AG04449 (cell line): ENCODE results near the gene KCNQ1OT1.

Source experiments
- CTCF ChIA-PET: fragments of 350-600 bp; formaldehyde crosslinking; extraction: SDS; loops from one replicate; lab custom pipeline; 2021; ENCODE audit warnings: antibody characterized with exemption; lab: Yijun Ruan, JAX
- POLR2A ChIA-PET: fragments of 400-600, 350-600 bp; formaldehyde crosslinking; extraction: SDS; loops from one replicate; lab custom pipeline; 2020; ENCODE audit warnings: antibody characterized with exemption, inconsistent platforms; lab: Yijun Ruan, JAX
- DNase-seq: peaks from one replicate; pipeline ENCODE4 v3.0.0-alpha.2; 2010; ENCODE audit warnings: low read depth, low spot score
- H3K4me3 ChIP-seq: 2 replicates; pipeline ENCODE4 v1.5.1; 2011; ENCODE audit warnings: low read depth, mild to moderate bottlenecking, control low read depth, low read length
- TF ChIP-seq, protein P1 (sequence below): IDR thresholded peaks from one replicate; pipeline ENCODE4 v1.5.1; 2011; ENCODE audit warnings: mild to moderate bottlenecking, moderate library complexity, low read length, control low read depth, inconsistent platforms; ENCODE audit not compliant: insufficient read depth; ENCODE audit errors: missing control alignments

KCNQ1OT1 gene

GRCh38 chr11:2631161-2631560, 68.6 kb downstream of the KCNQ1OT1 start:
- CTCF ChIA-PET = no interaction called here
- no peak overlapping the region for H3K4me3 ChIP-seq
- POLR2A ChIA-PET = no interaction called here
- DNase-seq = no peak
- TF ChIP-seq, protein P1, sequence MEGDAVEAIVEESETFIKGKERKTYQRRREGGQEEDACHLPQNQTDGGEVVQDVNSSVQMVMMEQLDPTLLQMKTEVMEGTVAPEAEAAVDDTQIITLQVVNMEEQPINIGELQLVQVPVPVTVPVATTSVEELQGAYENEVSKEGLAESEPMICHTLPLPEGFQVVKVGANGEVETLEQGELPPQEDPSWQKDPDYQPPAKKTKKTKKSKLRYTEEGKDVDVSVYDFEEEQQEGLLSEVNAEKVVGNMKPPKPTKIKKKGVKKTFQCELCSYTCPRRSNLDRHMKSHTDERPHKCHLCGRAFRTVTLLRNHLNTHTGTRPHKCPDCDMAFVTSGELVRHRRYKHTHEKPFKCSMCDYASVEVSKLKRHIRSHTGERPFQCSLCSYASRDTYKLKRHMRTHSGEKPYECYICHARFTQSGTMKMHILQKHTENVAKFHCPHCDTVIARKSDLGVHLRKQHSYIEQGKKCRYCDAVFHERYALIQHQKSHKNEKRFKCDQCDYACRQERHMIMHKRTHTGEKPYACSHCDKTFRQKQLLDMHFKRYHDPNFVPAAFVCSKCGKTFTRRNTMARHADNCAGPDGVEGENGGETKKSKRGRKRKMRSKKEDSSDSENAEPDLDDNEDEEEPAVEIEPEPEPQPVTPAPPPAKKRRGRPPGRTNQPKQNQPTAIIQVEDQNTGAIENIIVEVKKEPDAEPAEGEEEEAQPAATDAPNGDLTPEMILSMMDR = no peak

DNA sequence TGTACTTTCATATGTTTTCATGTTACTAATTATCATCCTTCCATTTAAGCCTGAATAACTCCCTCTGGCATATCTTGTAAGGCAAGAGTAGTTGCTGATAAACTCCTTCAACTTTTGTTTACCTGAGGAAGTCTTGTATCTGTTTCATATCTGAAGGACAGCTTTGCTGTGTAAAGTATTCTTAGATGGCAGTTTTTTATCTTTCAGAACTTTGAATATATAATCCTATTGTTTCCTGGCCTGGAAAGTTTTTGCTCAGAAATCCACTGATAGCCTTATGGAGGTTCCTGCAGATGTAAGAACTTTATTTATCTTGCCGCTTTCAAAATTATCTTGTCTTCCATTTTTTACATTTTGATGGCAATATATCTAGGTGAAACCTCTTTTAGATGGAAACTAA, 69.1 kb downstream of the KCNQ1OT1 start:
- ChIA-PET POLR2A (no interaction called here), CTCF (no interaction called here)
- DNase-seq = no peak
- H3K4me3 ChIP-seq = no peak overlapping the region
- TF ChIP-seq, protein P1 = no peak

DNA sequence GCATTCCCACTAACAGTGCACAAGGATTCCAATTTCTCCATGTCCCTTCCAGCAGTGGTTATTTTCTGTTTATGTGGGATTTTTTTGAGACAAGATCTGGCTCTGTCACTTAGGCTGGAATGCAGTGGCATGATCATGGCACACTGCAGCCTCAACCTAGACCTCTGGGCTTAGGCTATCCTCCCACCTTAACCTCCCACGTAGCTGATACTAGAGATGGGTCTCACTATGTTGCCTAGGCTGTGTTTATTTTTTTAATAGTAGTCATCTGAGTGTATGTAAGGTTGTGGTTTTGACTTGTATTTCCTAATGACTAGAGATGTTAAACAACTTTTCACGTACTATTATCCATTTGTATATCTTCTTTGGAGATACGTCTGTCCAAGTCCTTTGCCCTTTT, 74.6 kb downstream of the KCNQ1OT1 start:
- ChIA-PET POLR2A (no interaction called here), CTCF (no interaction called here)
- DNase-seq = no peak

DNA sequence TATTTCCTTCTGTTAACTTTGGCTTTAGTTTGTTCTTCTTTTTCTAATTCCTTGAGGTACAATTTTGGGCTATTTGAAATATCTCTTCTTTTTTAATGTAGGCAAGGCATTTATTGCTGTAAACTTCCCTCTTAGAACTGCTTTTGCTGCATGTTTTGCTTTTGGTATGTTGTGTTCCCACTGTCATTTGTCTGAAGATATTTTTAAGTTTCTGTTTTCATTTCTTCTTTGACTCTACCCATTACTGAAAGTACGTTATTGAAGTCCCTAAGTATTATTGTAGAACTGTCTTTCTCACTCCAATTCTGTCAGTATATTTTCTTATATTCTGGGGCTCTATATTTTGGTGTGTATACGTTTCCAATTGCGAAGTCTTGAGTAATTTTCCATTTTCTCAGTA, 77.9 kb downstream of the KCNQ1OT1 start:
- H3K4me3 ChIP-seq = no peak overlapping the region
- TF ChIP-seq, protein P1 = no peak
- DNase-seq = no peak
- ChIA-PET CTCF (no interaction called here), POLR2A (no interaction called here)

More for the DNA sequence above, 74.6 kb downstream of the KCNQ1OT1 start:
- TF ChIP-seq, protein P1 = no peak
- H3K4me3 ChIP-seq = no peak overlapping the region

GRCh38 chr11:2612884-2613571, 86.8 kb downstream of the KCNQ1OT1 start:
- no peak for DNase-seq
- no peak overlapping the region for H3K4me3 ChIP-seq
- TF ChIP-seq, protein P1 = no peak
- POLR2A ChIA-PET = no interaction called here
- CTCF ChIA-PET = no interaction called here

DNA sequence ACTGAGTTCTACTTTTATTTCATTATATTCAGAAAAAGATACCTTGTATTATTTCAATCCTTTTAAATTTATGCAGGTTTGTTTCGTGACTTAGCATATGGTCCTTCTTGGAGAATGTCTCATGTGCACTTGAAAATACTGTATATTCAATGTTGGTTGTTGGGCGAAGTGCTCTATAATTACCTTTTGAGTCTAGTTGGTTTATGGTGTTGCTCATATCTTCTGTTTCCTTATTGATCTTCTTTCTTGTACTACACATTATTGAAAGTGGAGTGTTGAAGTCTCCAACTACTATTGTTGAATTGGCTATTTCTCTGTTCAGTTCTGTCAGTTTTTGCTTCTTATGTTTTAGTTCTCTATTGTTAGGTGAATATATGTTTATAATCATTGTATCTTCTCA, 90.4 kb downstream of the KCNQ1OT1 start:
- no peak overlapping the region for H3K4me3 ChIP-seq
- ChIA-PET POLR2A (no interaction called here), CTCF (no interaction called here)
- DNase-seq = no peak
- TF ChIP-seq, protein P1 = no peak
